Sigmoid colon (tissue), 7 donors: ENCODE data around the gene LRRC55. TPM values are rescaled to one million over a fixed set of nuclear protein-coding genes. Genes with fewer than 3 reads are reported as not detected.

Experiments used
- DNase-seq: peaks from one replicate; pipeline ENCODE4 v3.0.0-alpha.2; 2019
- H3K27ac ChIP-seq, 4 donors: fragments of 200-600 bp; sonication (generic); one replicate each; pipeline ENCODE4 v1.5.1; 2016 to 2019; ENCODE audit warnings: mild to moderate bottlenecking in 1 of 4
- H3K27me3 ChIP-seq, 3 donors: fragments of 200-600 bp; sonication (generic); one replicate each; pipeline ENCODE4 v1.5.1; 2019; ENCODE audit warnings: mild to moderate bottlenecking in 1 of 3
- H3K36me3 ChIP-seq, 4 donors: fragments of 200-600 bp; sonication (generic); one replicate each; pipeline ENCODE4 v1.5.1; 2016 to 2019
- H3K4me1 ChIP-seq, 4 donors: fragments of 200-600 bp; sonication (generic); one replicate each; pipeline ENCODE4 v1.5.1; 2017 to 2019
- H3K4me3 ChIP-seq, 4 donors: fragments of 200-600 bp; sonication (generic); one replicate each; pipeline ENCODE4 v1.5.1; 2017 to 2019; ENCODE audit warnings: mild to moderate bottlenecking in 2 of 4, moderate library complexity in 1 of 4
- H3K9me3 ChIP-seq, 4 donors: fragments of 200-600 bp in 3 of 4; sonication (generic) in 3 of 4; one replicate each; pipeline versions ENCODE4 v1.5.1 to v1.6.1; 2013 to 2019
- EP300 ChIP-seq, 4 donors: sonication (generic); formaldehyde crosslinking; IDR thresholded peaks; one replicate each; pipeline ENCODE4 v1.6.1; 2017; ENCODE audit warnings: antibody characterized with exemption in 4 of 4
- POLR2A ChIP-seq, 2 donors: fragments of 450-650 bp; IDR thresholded peaks; one replicate each; pipeline ENCODE4 v1.6.1; 2016; ENCODE audit warnings: antibody characterized with exemption in 2 of 2, mild to moderate bottlenecking in 2 of 2, moderate library complexity in 2 of 2
- POLR2AphosphoS5 ChIP-seq, 4 donors: sonication (generic); formaldehyde crosslinking; IDR thresholded peaks; one replicate each; pipeline ENCODE4 v1.6.1; 2017; ENCODE audit warnings: antibody characterized with exemption in 4 of 4
- WGBS, 2 donors: extraction: QIAGEN DNeasy Blood & Tissue Kit; methylation state at CpG; one replicate each; pipeline ENCODE4 v1.1.7; 2013; 5-methylcytosine and 5-hydroxymethylcytosine counted together
- intact Hi-C: fragments of 100-400 bp; cut with DNase I; formaldehyde crosslinking; loops from one replicate; pipeline ENCODE4 v1.15.1; 2023
- polyA plus RNA-seq, 3 donors: library from polyadenylated mRNA; stranded (reverse); fragments of 200-250 nt; gene quantifications; one replicate each; pipeline ENCODE4 v1.2.3, GENCODE V29; 2013
- total RNA-seq, 4 donors: library from RNA; depleted of rRNA; stranded (reverse); fragments of >200 nt; gene quantifications; one replicate each; pipeline ENCODE4 v1.1.0, GENCODE V29; 2016
- TF ChIP-seq, protein P1 (sequence below), 4 experiments: fragments of 450-650 bp in 3 of 4; fragments of 200-600 bp in 1 of 4; IDR thresholded peaks; one replicate each; pipeline ENCODE4 v1.5.1; 2016 to 2019; ENCODE audit warnings: antibody characterized with exemption in 4 of 4, mild to moderate bottlenecking in 3 of 4, moderate library complexity in 2 of 4
- donor health status: healthy with polysubstance abuse.
- donor health status: Bipolar disorder and iron deficiency.
- donor health status: healthy.

Gene LRRC55
- total and polyA plus RNA-seq, 7 donors: 0.63 to 1.4 (median 0.83) TPM; not detected in 2

DNA sequence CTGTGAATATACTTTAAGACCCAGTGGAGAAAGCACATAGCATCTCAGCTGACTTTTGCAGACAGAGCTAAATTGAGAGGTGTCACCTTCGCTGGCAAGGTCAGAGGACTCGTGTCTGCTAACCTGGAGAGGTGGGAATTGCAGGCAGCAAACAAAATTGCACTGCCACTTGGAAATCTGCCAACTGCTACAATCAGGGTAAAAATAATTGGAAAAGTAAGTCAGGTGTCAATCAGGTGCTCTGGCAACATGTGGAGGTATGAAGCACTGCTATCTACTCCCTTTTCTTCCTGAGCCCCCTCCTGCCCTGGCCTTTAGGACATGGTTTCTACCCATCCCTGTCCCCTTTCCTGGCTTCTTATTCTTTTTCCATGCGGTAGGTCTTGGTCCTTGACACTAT lies 24.1 kb upstream of the LRRC55 start:
- intact Hi-C loops: no loop called here
- 65 to 72% methylated on average over 3 of the region's 3 CpGs for WGBS, 2 donors

DNA sequence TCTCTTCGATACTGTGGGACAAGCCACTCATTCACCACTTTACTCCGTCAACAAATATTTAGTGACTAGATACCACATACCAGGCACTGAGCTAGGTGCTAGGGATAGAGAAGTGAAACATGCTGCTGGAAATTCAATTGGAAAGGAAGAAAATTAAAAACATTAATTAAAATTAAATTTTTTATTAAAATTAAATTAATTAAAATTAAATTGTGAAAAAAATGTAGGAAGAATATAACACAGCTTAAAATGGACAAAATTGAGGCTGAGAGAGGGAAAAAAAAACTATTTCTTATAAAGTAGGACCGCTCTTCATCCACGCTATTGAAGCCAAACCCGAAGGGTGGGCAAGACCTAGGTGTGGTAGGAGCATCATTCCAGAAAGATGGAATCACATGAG lies 23.6 kb upstream of the LRRC55 start:
- 73 to 86% methylated on average over 5 of the region's 5 CpGs for WGBS, 2 donors
- H3K4me1 ChIP-seq: peaks cover 0 to 15% (median 10%) of the 10 kb centered on the region in 4 donors
- no peak for DNase-seq
- H3K36me3 ChIP-seq: no peaks in the 10 kb centered on the region
- no peak overlapping the region for H3K4me3 ChIP-seq
- intact Hi-C loops: no loop called here
- H3K27ac ChIP-seq: no peak overlapping the region
- no peaks in the 10 kb centered on the region for H3K9me3 ChIP-seq
- H3K27me3 ChIP-seq: no peaks in the 10 kb centered on the region
- TF ChIP-seq POLR2AphosphoS5 (IDR thresholded peaks at IDR 0.05): no peak
- TF ChIP-seq, protein P1, sequence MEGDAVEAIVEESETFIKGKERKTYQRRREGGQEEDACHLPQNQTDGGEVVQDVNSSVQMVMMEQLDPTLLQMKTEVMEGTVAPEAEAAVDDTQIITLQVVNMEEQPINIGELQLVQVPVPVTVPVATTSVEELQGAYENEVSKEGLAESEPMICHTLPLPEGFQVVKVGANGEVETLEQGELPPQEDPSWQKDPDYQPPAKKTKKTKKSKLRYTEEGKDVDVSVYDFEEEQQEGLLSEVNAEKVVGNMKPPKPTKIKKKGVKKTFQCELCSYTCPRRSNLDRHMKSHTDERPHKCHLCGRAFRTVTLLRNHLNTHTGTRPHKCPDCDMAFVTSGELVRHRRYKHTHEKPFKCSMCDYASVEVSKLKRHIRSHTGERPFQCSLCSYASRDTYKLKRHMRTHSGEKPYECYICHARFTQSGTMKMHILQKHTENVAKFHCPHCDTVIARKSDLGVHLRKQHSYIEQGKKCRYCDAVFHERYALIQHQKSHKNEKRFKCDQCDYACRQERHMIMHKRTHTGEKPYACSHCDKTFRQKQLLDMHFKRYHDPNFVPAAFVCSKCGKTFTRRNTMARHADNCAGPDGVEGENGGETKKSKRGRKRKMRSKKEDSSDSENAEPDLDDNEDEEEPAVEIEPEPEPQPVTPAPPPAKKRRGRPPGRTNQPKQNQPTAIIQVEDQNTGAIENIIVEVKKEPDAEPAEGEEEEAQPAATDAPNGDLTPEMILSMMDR (IDR thresholded peaks at IDR 0.05): no peak
- TF ChIP-seq EP300 (IDR thresholded peaks at IDR 0.05): no peak
- TF ChIP-seq POLR2A (IDR thresholded peaks at IDR 0.05): no peak

More for the DNA sequence above, 24.1 kb upstream of the LRRC55 start:
- no peaks in the 10 kb centered on the region for H3K27me3 ChIP-seq
- no peaks in the 10 kb centered on the region for H3K36me3 ChIP-seq
- peaks cover 0 to 15% (median 10%) of the 10 kb centered on the region in 4 donors for H3K4me1 ChIP-seq
- no peak overlapping the region for H3K27ac ChIP-seq
- TF ChIP-seq, protein P1 (IDR thresholded peaks at IDR 0.05): no peak
- no peak for TF ChIP-seq POLR2A (IDR thresholded peaks at IDR 0.05)
- no peak for TF ChIP-seq POLR2AphosphoS5 (IDR thresholded peaks at IDR 0.05)
- TF ChIP-seq EP300 (IDR thresholded peaks at IDR 0.05): no peak
- DNase-seq: no peak
- no peak overlapping the region for H3K4me3 ChIP-seq
- H3K9me3 ChIP-seq: no peaks in the 10 kb centered on the region

DNA sequence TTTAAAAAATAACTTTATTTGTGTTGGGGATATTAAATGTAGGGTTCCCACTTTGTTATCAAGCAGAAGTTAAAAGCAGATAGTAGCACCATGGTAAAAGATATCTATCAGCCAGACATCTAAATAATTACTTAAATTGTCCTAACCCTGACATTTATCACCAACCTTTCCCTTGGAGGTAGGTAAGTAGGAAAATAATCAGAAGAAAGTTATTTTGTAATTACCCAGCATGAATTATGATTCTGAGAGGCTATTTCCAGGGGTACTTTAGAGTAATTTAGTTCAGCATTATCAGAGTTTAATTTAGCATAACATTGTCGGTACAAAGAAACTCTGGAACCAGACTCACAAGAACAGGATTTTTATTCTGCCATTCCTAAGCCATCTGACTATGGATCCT lies 23.2 kb upstream of the LRRC55 start:
- Histone ChIP-seq H3K9me3 (no peaks in the 10 kb centered on the region), H3K4me3 (no peak overlapping the region), H3K4me1 (peaks cover 0 to 15% (median 10%) of the 10 kb centered on the region in 4 donors), H3K27me3 (no peaks in the 10 kb centered on the region), H3K27ac (no peak overlapping the region), H3K36me3 (no peaks in the 10 kb centered on the region)
- no peak for DNase-seq
- TF ChIP-seq POLR2AphosphoS5 (IDR thresholded peaks at IDR 0.05): no peak
- no peak for TF ChIP-seq POLR2A (IDR thresholded peaks at IDR 0.05)
- TF ChIP-seq EP300 (IDR thresholded peaks at IDR 0.05): no peak
- TF ChIP-seq, protein P1 (IDR thresholded peaks at IDR 0.05): no peak
- 87 to 93% methylated on average over 1 of the region's 1 CpG for WGBS, 2 donors
- intact Hi-C loops: no loop called here

DNA sequence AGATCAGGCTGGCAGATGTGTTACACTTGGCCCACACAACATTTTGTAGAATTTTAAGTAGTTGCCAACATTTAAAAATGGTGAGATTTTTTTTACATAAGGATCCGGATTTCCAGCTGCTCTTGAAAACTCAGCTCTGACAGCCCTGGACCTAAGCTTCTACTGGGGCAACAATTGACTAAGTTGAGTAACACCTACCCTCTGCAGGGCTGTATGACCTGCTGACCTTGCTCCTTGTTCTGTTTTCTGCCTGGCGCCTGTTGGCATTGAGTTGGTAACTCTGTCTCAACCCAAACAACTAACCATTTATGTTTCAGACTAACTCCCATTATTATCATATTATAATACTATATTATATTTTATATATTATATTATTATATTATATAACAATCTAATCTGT lies 21.1 kb upstream of the LRRC55 start:
- DNase-seq: no peak
- H3K9me3 ChIP-seq: no peaks in the 10 kb centered on the region
- TF ChIP-seq POLR2A (IDR thresholded peaks at IDR 0.05) (no peak), EP300 (IDR thresholded peaks at IDR 0.05) (no peak), POLR2AphosphoS5 (IDR thresholded peaks at IDR 0.05) (no peak)
- TF ChIP-seq, protein P1 (IDR thresholded peaks at IDR 0.05): no peak
- H3K4me3 ChIP-seq: no peak overlapping the region
- no peaks in the 10 kb centered on the region for H3K27me3 ChIP-seq
- H3K4me1 ChIP-seq: peaks cover 0 to 14% (median 7%) of the 10 kb centered on the region in 4 donors
- H3K27ac ChIP-seq: no peak overlapping the region
- intact Hi-C loops: no loop called here
- 74 to 93% methylated on average over 2 of the region's 2 CpGs for WGBS, 2 donors
- no peaks in the 10 kb centered on the region for H3K36me3 ChIP-seq

DNA sequence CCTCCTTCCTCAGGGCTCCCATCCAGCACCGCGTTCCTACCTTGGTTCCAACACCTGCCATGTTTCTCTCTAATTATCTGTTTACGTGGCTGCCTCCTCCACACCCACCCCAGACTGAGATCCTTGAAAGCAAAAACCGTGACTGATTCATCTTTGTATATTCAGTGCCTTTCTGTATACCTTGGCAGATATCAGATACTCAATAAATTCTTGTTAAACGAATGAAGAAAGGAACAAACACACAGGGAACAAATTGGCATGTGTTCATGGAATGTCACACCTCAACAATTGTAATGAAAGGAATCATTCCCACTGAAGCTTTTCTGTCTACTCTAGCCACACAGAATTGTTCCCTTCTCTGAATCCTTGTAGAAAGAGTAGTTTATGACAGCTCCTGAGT lies 20.4 kb upstream of the LRRC55 start:
- H3K36me3 ChIP-seq: no peaks in the 10 kb centered on the region
- intact Hi-C loops: no loop called here
- no peak overlapping the region for H3K27ac ChIP-seq
- no peak overlapping the region for H3K4me3 ChIP-seq
- H3K4me1 ChIP-seq: peaks cover 0 to 8% (median 2%) of the 10 kb centered on the region in 4 donors
- no peaks in the 10 kb centered on the region for H3K9me3 ChIP-seq
- TF ChIP-seq EP300 (IDR thresholded peaks at IDR 0.05) (no peak), POLR2AphosphoS5 (IDR thresholded peaks at IDR 0.05) (no peak), POLR2A (IDR thresholded peaks at IDR 0.05) (no peak)
- TF ChIP-seq, protein P1 (IDR thresholded peaks at IDR 0.05): no peak
- DNase-seq: no peak
- 24 to 53% methylated on average over 5 of the region's 5 CpGs for WGBS, 2 donors
- H3K27me3 ChIP-seq: no peaks in the 10 kb centered on the region
